DND-41 (cell line): ENCODE results near the gene COG2.

ENCODE experiments used
- ATAC-seq: fragments of 200-7000 bp; cut with Tn5 transposase; 3 replicates; pipeline ENCODE4 v1.9.1; 2021; ENCODE audit warnings: low read depth; ENCODE audit not compliant: insufficient read depth
- DNase-seq: peaks from one replicate; pipeline ENCODE4 v3.0.0-alpha.2; 2020
- H2AFZ ChIP-seq: 2 replicates; pipeline ENCODE4 v1.6.0; 2012; ENCODE audit warnings: low read depth, low read length
- H3K27ac ChIP-seq: 2 replicates; pipeline ENCODE4 v1.5.1; 2012; ENCODE audit warnings: low read length, inconsistent platforms
- H3K27me3 ChIP-seq: fragments of 200-600 bp; sonication (generic); 2 replicates; pipeline ENCODE4 v1.6.0; 2012; ENCODE audit warnings: low read length, mild to moderate bottlenecking, inconsistent platforms; ENCODE audit not compliant: insufficient read depth, poor library complexity
- H3K36me3 ChIP-seq: 2 replicates; pipeline ENCODE4 v1.5.1; 2012; ENCODE audit warnings: low read length, inconsistent platforms; ENCODE audit not compliant: insufficient read depth
- H3K4me1 ChIP-seq: 2 replicates; pipeline ENCODE4 v1.5.1; 2012; ENCODE audit warnings: mild to moderate bottlenecking, low read length; ENCODE audit not compliant: insufficient read depth
- H3K4me2 ChIP-seq: 2 replicates; pipeline ENCODE4 v1.6.0; 2012; ENCODE audit warnings: mild to moderate bottlenecking, moderate library complexity, low read length, inconsistent platforms; ENCODE audit not compliant: insufficient read depth
- H3K4me3 ChIP-seq, 2 experiments: fragments of 200-600 bp in 1 of 2; shearing (Covaris generic) in 1 of 2; 2 replicates each; pipeline ENCODE4 v1.5.1; 2012 to 2016; ENCODE audit warnings: inconsistent platforms in 2 of 2, low read length in 2 of 2, mild to moderate bottlenecking in 2 of 2, low read depth in 1 of 2, moderate library complexity in 1 of 2
- H3K79me2 ChIP-seq: 2 replicates; pipeline ENCODE4 v1.6.0; 2012; ENCODE audit warnings: low read length, inconsistent platforms; ENCODE audit not compliant: insufficient read depth
- H3K9ac ChIP-seq: 2 replicates; pipeline ENCODE4 v1.6.0; 2012; ENCODE audit warnings: low read depth, mild to moderate bottlenecking, inconsistent platforms, low read length, moderate library complexity
- H3K9me3 ChIP-seq: 2 replicates; pipeline ENCODE4 v1.5.1; 2012; ENCODE audit warnings: low read length, moderate library complexity, mild to moderate bottlenecking, inconsistent platforms; ENCODE audit not compliant: insufficient read depth, severe bottlenecking
- H4K20me1 ChIP-seq: 2 replicates; pipeline ENCODE4 v1.6.0; 2012; ENCODE audit warnings: low read length; ENCODE audit not compliant: insufficient read depth
- EZH2 ChIP-seq: IDR thresholded peaks from 3 replicates; pipeline ENCODE4 v1.6.1; 2012; ENCODE audit warnings: borderline replicate concordance, low read depth, mild to moderate bottlenecking, moderate library complexity, low read length, inconsistent platforms; ENCODE audit not compliant: severe bottlenecking
- TF ChIP-seq, protein P1 (sequence below): IDR thresholded peaks from 2 replicates; pipeline ENCODE4 v1.5.1; 2012; ENCODE audit warnings: borderline replicate concordance, low read length, moderate library complexity, mild to moderate bottlenecking; ENCODE audit not compliant: poor library complexity, severe bottlenecking; ENCODE audit errors: extremely low read depth

Gene COG2

GRCh38 chr1:230684146-230684545, 41.9 kb downstream of the COG2 start:
- Histone ChIP-seq H4K20me1 (no peaks in the 10 kb centered on the region), H3K27me3 (no peaks in the 10 kb centered on the region), H3K9me3 (no peaks in the 10 kb centered on the region), H3K27ac (no peak overlapping the region), H3K79me2 (no peaks in the 10 kb centered on the region), H3K4me2 (no peak overlapping the region), H3K36me3 (peaks cover 88% of the 10 kb centered on the region), H3K4me1 (no peaks in the 10 kb centered on the region), H2AFZ (no peak overlapping the region), H3K9ac (no peak overlapping the region), H3K4me3 (no peak overlapping the region)
- DNase-seq (no peak), ATAC-seq (no peak)
- no peak for TF ChIP-seq EZH2
- TF ChIP-seq, protein P1, sequence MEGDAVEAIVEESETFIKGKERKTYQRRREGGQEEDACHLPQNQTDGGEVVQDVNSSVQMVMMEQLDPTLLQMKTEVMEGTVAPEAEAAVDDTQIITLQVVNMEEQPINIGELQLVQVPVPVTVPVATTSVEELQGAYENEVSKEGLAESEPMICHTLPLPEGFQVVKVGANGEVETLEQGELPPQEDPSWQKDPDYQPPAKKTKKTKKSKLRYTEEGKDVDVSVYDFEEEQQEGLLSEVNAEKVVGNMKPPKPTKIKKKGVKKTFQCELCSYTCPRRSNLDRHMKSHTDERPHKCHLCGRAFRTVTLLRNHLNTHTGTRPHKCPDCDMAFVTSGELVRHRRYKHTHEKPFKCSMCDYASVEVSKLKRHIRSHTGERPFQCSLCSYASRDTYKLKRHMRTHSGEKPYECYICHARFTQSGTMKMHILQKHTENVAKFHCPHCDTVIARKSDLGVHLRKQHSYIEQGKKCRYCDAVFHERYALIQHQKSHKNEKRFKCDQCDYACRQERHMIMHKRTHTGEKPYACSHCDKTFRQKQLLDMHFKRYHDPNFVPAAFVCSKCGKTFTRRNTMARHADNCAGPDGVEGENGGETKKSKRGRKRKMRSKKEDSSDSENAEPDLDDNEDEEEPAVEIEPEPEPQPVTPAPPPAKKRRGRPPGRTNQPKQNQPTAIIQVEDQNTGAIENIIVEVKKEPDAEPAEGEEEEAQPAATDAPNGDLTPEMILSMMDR: no peak

GRCh38 chr1:230684998-230685397, 42.7 kb downstream of the COG2 start:
- Histone ChIP-seq H3K4me3 (no peak overlapping the region), H3K4me2 (no peak overlapping the region), H3K36me3 (peaks cover 91% of the 10 kb centered on the region), H4K20me1 (no peaks in the 10 kb centered on the region), H3K9me3 (no peaks in the 10 kb centered on the region), H3K9ac (no peak overlapping the region), H3K79me2 (no peaks in the 10 kb centered on the region), H3K27ac (no peak overlapping the region), H3K4me1 (no peaks in the 10 kb centered on the region), H3K27me3 (no peaks in the 10 kb centered on the region), H2AFZ (no peak overlapping the region)
- TF ChIP-seq, protein P1: no peak
- TF ChIP-seq EZH2: no peak
- ATAC-seq: no peak
- no peak for DNase-seq

- no peak for TF ChIP-seq EZH2
- TF ChIP-seq, protein P1: no peak
- H3K4me2 ChIP-seq: no peak overlapping the region
- H3K9ac ChIP-seq: no peak overlapping the region
- H3K36me3 ChIP-seq: peaks cover 96% of the 10 kb centered on the region
- H3K4me1 ChIP-seq: no peaks in the 10 kb centered on the region
- no peaks in the 10 kb centered on the region for H4K20me1 ChIP-seq
- no peaks in the 10 kb centered on the region for H3K79me2 ChIP-seq
- ATAC-seq (no peak), DNase-seq (no peak)
- H3K4me3 ChIP-seq: no peak overlapping the region
- no peaks in the 10 kb centered on the region for H3K9me3 ChIP-seq
- H3K27me3 ChIP-seq: no peaks in the 10 kb centered on the region
- no peak overlapping the region for H2AFZ ChIP-seq
- no peak overlapping the region for H3K27ac ChIP-seq
Observed at GRCh38 chr1:230686747-230687146, 44.5 kb downstream of the COG2 start.

DNA sequence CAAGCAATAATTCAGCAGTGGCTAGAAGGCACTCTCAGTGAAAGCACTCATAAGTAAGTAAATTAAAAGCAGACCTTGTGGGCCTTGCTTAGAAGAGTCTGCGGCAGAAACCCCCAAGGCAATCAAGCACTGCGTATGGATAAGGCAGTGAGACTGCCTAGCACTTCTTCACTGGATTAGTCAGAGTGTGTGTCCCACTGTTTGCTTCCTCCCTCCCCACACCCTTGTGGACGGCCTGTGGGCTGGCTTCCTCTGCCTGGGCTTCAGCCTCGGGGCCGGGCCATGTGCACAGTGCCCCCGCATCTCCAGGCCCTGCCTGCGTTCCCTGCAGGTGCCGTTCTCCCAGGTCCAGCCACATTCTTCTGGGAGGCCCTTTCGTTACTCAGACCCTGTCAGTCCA, 47.8 kb downstream of the COG2 start:
- no peaks in the 10 kb centered on the region for H3K27me3 ChIP-seq
- no peak for ATAC-seq
- no peak overlapping the region for H3K9ac ChIP-seq
- H3K9me3 ChIP-seq: no peaks in the 10 kb centered on the region
- H3K4me2 ChIP-seq: no peak overlapping the region
- H2AFZ ChIP-seq: no peak overlapping the region
- no peaks in the 10 kb centered on the region for H3K79me2 ChIP-seq
- no peaks in the 10 kb centered on the region for H4K20me1 ChIP-seq
- peaks cover 90% of the 10 kb centered on the region for H3K36me3 ChIP-seq
- no peak overlapping the region for H3K4me3 ChIP-seq
- no peak for DNase-seq
- no peaks in the 10 kb centered on the region for H3K4me1 ChIP-seq
- no peak overlapping the region for H3K27ac ChIP-seq
- no peak for TF ChIP-seq EZH2
- TF ChIP-seq, protein P1: no peak
